Subcutaneous adipose tissue (tissue), 4 donors: ENCODE results near the gene NBEAL2. TPM values are rescaled to one million over a fixed set of nuclear protein-coding genes. Genes with fewer than 3 reads are reported as not detected.

Source experiments
- CTCF ChIP-seq: fragments of 450-650 bp; IDR thresholded peaks from one replicate; pipeline ENCODE4 v1.5.1; 2016; ENCODE audit warnings: low read depth, mild to moderate bottlenecking, control low read depth, antibody characterized with exemption, moderate library complexity
- total RNA-seq, 4 donors: library from RNA; depleted of rRNA; stranded (reverse); fragments of >200 nt; gene quantifications; one replicate each; pipeline ENCODE4 v1.1.0, GENCODE V29; 2016

Gene NBEAL2
- total RNA-seq, 4 donors from 2014 or later = 13.4 to 62.2 (median 23.6) TPM

GRCh38 chr3:46995901-46996562 lies 16.6 kb downstream of the NBEAL2 start:
- no peak for TF ChIP-seq CTCF

GRCh38 chr3:46996689-46997452 lies 17.4 kb downstream of the NBEAL2 start:
- no peak for TF ChIP-seq CTCF

GRCh38 chr3:46997453-46998091 lies 18.1 kb downstream of the NBEAL2 start:
- TF ChIP-seq CTCF = no peak

GRCh38 chr3:46998121-46998851 lies 18.8 kb downstream of the NBEAL2 start:
- no peak for TF ChIP-seq CTCF

- TF ChIP-seq CTCF = no peak
These were observed 19.5 kb downstream of the NBEAL2 start for GRCh38 chr3:46998852-46999515.

GRCh38 chr3:46999516-47000197 lies 20.2 kb downstream of the NBEAL2 start:
- no peak for TF ChIP-seq CTCF
